ENCODE measurements around the gene MTCL1. TPM values are rescaled to one million over a fixed set of nuclear protein-coding genes. Genes with fewer than 3 reads are reported as not detected.

MTCL1 gene
- total and polyA plus RNA-seq, 9 of the 15 experiments (the other 6 are each of a cell fraction or from before 2014, with no cell fraction given): 0.21 to 7.4 (median 3.7) TPM

DNA sequence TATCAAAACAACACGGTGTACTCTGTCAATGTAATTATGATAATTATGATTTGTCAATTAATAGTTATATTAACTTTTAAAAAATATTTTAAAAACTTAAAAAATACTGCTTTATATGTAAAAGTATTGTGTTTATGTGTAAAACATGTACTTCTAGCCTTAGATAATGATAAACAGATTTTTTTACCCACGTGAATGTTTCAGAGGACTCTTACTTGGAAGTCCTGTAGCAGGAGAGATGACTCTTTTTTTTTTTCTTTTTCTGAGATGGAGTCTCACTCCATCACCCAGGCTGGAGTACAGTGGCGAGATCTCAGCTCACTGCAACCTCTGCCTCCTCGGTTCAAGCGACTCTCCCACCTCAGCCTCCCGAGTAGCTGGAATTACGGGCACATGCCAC lies 6.2 kb upstream of the MTCL1 start (continued):
- TF ChIP-seq RBM22 (IDR thresholded peaks at IDR 0.05; ENCODE audit: low read depth, low read length, poor library complexity, severe bottlenecking) (no peak), ZFPM2 (CRISPR knock-in tag; IDR thresholded peaks at IDR 0.05) (no peak)

DNA sequence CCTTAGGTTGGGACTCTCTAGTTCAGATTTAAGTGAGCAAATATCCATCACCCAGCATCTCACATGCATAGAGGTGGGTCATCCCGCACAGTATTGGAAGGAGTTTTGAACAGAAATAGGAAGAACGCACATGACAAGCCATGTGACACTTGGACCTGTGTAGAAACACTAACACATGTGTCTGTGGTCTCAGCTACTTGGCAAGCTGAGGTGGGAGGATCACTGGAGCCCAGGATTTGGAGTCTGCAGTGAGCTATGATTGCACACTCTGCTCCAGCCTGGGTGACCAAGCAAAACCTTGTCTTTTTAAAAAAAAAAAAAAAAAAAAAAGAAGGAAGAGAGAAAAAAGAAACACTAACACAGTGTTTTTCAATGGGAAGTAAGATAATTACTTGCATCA lies 5.4 kb upstream of the MTCL1 start:
- intact Hi-C loops (cut with micrococcal nuclease): loop anchor here (5.0 to 10.0 kb wide), 3 partner anchors 182 to 355 kb away; no protein-coding TSS in a partner anchor
- in situ Hi-C loops (cut with MboI): no loop called here
- Histone ChIP-seq H3K27ac (ENCODE audit: extremely low read depth, low read depth, low read length) (no peak overlapping the region), H3K4me2 (ENCODE audit: insufficient read depth, low read length) (no peak overlapping the region), H3K79me2 (ENCODE audit: control insufficient read depth, insufficient read depth, low read length) (no peaks in the 10 kb centered on the region), H3K4me1 (replicated peaks in 1 of 2; ENCODE audit: control insufficient read depth in 2 of 2, insufficient read depth in 2 of 2, low read length in 2 of 2) (peaks cover 8 to 24% of the 10 kb centered on the region in 2 experiments), H3K27me3 (ENCODE audit: control insufficient read depth in 2 of 2, insufficient read depth in 2 of 2, low read length in 2 of 2) (peaks cover 0 to 5% of the 10 kb centered on the region in 2 experiments; a peak in 1 of 5 replicates), H3K9me1 (ENCODE audit: control insufficient read depth, insufficient read depth, low read length) (no peaks in the 10 kb centered on the region), H2AFZ (ENCODE audit: low read depth, low read length) (peak overlapping the region; percentile 4; the same call in 1 of the 2 replicates), H4K20me1 (replicated peaks; ENCODE audit: control insufficient read depth, insufficient read depth, low read length) (no peaks in the 10 kb centered on the region), H3K36me3 (ENCODE audit: control insufficient read depth, insufficient read depth, low read length) (no peaks in the 10 kb centered on the region), H3K9me3 (replicated peaks; ENCODE audit: control insufficient read depth, insufficient read depth, low read depth, low read length) (no peaks in the 10 kb centered on the region), H3K4me3 (no peak overlapping the region), H3K9ac (ENCODE audit: insufficient read depth in 1 of 2, low read depth in 2 of 2, low read length in 2 of 2) (no peak overlapping the region)
- ChIA-PET CTCF (ENCODE audit: low intra/inter-chr PET ratio) (interaction anchor here (0.6 kb wide), 1 partner anchor 1002 kb away, joined by 3 read pairs; no protein-coding TSS in a partner anchor), POLR2A (interaction anchor here (0.7 kb wide), 1 partner anchor 190 kb away, joined by 4 read pairs; no protein-coding TSS in a partner anchor)
- FAIRE-seq (no peak), ATAC-seq (no peak), DNase-seq (ENCODE audit: extremely low read depth in 1 of 4, low spot score in 3 of 4) (no peak)
- TF ChIP-seq, protein P1, sequence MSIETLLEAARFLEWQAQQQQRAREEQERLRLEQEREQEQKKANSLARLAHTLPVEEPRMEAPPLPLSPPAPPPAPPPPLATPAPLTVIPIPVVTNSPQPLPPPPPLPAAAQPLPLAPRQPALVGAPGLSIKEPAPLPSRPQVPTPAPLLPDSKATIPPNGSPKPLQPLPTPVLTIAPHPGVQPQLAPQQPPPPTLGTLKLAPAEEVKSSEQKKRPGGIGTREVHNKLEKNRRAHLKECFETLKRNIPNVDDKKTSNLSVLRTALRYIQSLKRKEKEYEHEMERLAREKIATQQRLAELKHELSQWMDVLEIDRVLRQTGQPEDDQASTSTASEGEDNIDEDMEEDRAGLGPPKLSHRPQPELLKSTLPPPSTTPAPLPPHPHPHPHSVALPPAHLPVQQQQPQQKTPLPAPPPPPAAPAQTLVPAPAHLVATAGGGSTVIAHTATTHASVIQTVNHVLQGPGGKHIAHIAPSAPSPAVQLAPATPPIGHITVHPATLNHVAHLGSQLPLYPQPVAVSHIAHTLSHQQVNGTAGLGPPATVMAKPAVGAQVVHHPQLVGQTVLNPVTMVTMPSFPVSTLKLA (conservative IDR thresholded peaks at IDR 0.05): peak in 1 of 2 experiments; percentile 21; a peak in 1 of 4 replicates
- peak; percentile 24; the same call in 1 of the 2 replicates for TF ChIP-seq L3MBTL2 (IDR thresholded peaks at IDR 0.05)
- TF ChIP-seq ZNF24 (IDR thresholded peaks at IDR 0.05): no peak
- peak; percentile 37; the same call in 1 of the 2 replicates for TF ChIP-seq ZNF384 (IDR thresholded peaks at IDR 0.05; ENCODE audit: low read depth, low read length)
- no TSS peak for BruUV-seq (replicated peaks)
- WGBS (ENCODE audit: insufficient coverage, low coverage, missing lambda C conversion rate): 6% methylated on average over 2 of the region's 2 CpGs

All from K562 (cell line).